ENCODE results near the gene SEC14L2. TPM values are rescaled to one million over a fixed set of nuclear protein-coding genes. Genes with fewer than 3 reads are reported as not detected.

The SEC14L2 gene
- total and polyA plus RNA-seq, 2 donors (not counting 3 experiments of a cell fraction or from before 2014, with no cell fraction given), result 22.5 to 28.8 TPM

DNA sequence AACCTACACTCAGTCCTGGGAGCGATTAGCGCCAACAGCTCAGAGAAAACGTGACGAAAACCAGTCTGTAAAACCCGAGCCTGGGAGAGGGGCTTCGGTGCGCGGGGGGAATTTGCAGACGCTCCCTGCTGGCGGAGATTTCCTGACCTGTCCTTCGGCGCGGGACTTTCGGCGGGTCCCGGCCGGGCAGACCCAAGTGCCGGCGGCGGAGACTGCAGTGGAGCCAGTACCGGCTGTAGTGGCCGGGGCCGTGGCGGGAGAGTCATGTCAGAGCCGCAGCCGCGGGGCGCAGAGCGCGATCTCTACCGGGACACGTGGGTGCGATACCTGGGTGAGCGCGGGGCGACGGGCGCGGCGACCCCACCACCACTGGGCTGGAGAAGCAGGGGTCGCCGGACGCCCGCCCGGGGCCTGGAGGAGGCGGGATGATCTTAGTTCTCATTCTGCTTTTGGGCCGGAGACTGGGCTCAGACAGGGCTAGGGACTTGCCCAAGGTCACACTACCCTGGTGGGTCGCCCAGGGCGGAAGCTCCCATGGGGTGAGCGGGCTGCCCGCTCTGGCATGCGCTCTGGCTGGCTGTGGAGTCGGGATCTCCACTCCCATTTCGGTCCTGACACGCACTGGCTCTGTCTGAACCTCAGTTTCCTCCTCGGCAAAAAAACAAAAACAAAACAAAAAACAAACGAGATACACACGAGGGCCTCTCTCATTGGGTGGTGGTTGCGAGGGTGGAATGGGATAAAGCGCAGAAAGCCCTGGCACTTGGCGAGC lies 29.0 kb downstream of the SEC14L2 start, which contains the start of gene MTFP1:
Gene MTFP1, plus strand, starts transcription at position 153 of the 772 bp plus-strand sequence. Its CDS starts 112 bp downstream, at position 265.
- dilution Hi-C loops (cut with MboI; ENCODE audit: extremely low pct_ligation_motif_present, low sequenced_read_pairs), result no loop called here
- peak within 1 kb of the TSS; percentile 8 for H3K4me2 ChIP-seq (ENCODE audit: insufficient read depth, low read length)
- peaks cover 0 to 7% of the 10 kb centered on the region in 2 experiments for H3K36me3 ChIP-seq (ENCODE audit: control insufficient read depth in 2 of 2, extremely low read depth in 1 of 2, insufficient read depth in 2 of 2, low read length in 2 of 2)
- H3K4me1 ChIP-seq (ENCODE audit: control insufficient read depth, extremely low read depth, insufficient read depth, low read length), result peaks cover 46% of the 10 kb centered on the region
- H3K9me1 ChIP-seq (replicated peaks; ENCODE audit: control insufficient read depth, extremely low read depth, insufficient read depth, low read length), result no peaks in the 10 kb centered on the region
- H4K20me1 ChIP-seq (replicated peaks; ENCODE audit: control insufficient read depth, extremely low read depth, insufficient read depth, low read length), result no peaks in the 10 kb centered on the region
- peak within 1 kb of the TSS; percentile 63 for H2AFZ ChIP-seq (ENCODE audit: low read depth, low read length)
- DNase-seq (ENCODE audit: low read depth, low spot score), result peak; percentile 72
- FAIRE-seq, result peak; percentile 94
- TF ChIP-seq POLR2A (IDR thresholded peaks at IDR 0.05; ENCODE audit: low read depth, low read length), result peak; percentile 64
- no peak for TF ChIP-seq CTCF (IDR thresholded peaks at IDR 0.05; ENCODE audit: extremely low read depth in 1 of 2, insufficient read depth in 1 of 2, low read depth in 1 of 2, low read length in 2 of 2)
- TF ChIP-seq POLR2AphosphoS5 (IDR thresholded peaks at IDR 0.05; ENCODE audit: insufficient read depth, low read depth, low read length), result peak; percentile 56
- TF ChIP-seq, protein P1, sequence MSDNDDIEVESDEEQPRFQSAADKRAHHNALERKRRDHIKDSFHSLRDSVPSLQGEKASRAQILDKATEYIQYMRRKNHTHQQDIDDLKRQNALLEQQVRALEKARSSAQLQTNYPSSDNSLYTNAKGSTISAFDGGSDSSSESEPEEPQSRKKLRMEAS (IDR thresholded peaks at IDR 0.05; ENCODE audit: insufficient read depth, insufficient read length), result peak; percentile 2
- no peaks in the 10 kb centered on the region for H3K27me3 ChIP-seq (ENCODE audit: control insufficient read depth in 2 of 2, insufficient read depth in 2 of 2, low read length in 2 of 2)
- peak within 1 kb of the TSS; percentile 37 to 64 (median 56) for H3K4me3 ChIP-seq (replicated peaks in 1 of 3; ENCODE audit: insufficient read depth in 1 of 3, low read depth in 1 of 3, low read length in 3 of 3)
- BruUV-seq (replicated peaks), result no TSS peak
- ChIA-PET CTCF (interaction anchor here (0.8 to 4.9 kb wide), 18 partner anchors 8 to 180 kb away, joined by 3 to 58 read pairs (median 9); partner anchors contain the start of genes RNF215 and SEC14L2), POLR2A (interaction anchor here (1.0 kb wide), 1 partner anchor 29 kb away, joined by 5 read pairs; the partner anchor contains the start of gene SEC14L2)
- no peaks in the 10 kb centered on the region for H3K9me3 ChIP-seq (replicated peaks; ENCODE audit: control insufficient read depth, insufficient read depth, low read length)
- H3K9ac ChIP-seq (replicated peaks; ENCODE audit: extremely low read depth, insufficient read depth, low read length), result peak within 1 kb of the TSS; percentile 66
- H3K79me2 ChIP-seq (ENCODE audit: control insufficient read depth, insufficient read depth, low read length), result peaks cover 2% of the 10 kb centered on the region
- intact Hi-C loops (cut with micrococcal nuclease), result loop anchor here (1.0 to 10.0 kb wide), 7 partner anchors 29 to 1041 kb away; partner anchors contain the start of genes AP1B1, RNF215, SEC14L2 and TCN2
- H3K27ac ChIP-seq (ENCODE audit: insufficient read depth, low read depth, low read length), result peak within 1 kb of the TSS; percentile 61

Measured in endothelial cell of umbilical vein (primary cell).